SH-SY5Y (cell line): ENCODE measurements around the gene MCUR1.

Experiments used
- GATA2 ChIP-seq: IDR thresholded peaks from 2 replicates; pipeline ENCODE4 v1.6.1; 2011; ENCODE audit warnings: mild to moderate bottlenecking, low read depth, low read length
- GATA3 ChIP-seq: IDR thresholded peaks from 2 replicates; pipeline ENCODE4 v1.6.1; 2011; ENCODE audit warnings: low read depth, mild to moderate bottlenecking, low read length, moderate library complexity

GRCh38 chr6:13800615-13801014, 13.7 kb downstream of the MCUR1 start:
- TF ChIP-seq GATA2: no peak
- no peak for TF ChIP-seq GATA3
